GM23338 (cell line): ENCODE measurements around the gene HELZ. TPM values are rescaled to one million over a fixed set of nuclear protein-coding genes. Genes with fewer than 3 reads are reported as not detected.
"Not testable (repeated sequence)": the region's sequence is repeated elsewhere in the genome, so short reads cannot be mapped to it uniquely, and the experiment has no call there.

Source experiments
- ATAC-seq: fragments of 200-7000 bp; cut with Tn5 transposase; 3 replicates; pipeline ENCODE4 v1.9.1; 2020
- DNase-seq: peaks from one replicate; pipeline ENCODE4 v3.0.0-alpha.2; 2015; ENCODE audit warnings: low spot score
- H2AFZ ChIP-seq: fragments of 200-600 bp; sonication (generic); 2 replicates; pipeline ENCODE4 v1.8.0; 2016; ENCODE audit warnings: antibody characterized with exemption, mild to moderate bottlenecking, moderate library complexity
- H3F3A ChIP-seq: fragments of 200-600 bp; sonication (generic); replicated peaks from 2 replicates; pipeline ENCODE4 v1.8.0; 2017; ENCODE audit warnings: antibody characterized with exemption, mixed run types, low read depth
- H3K27ac ChIP-seq: fragments of 200-600 bp; sonication (generic); 2 replicates; pipeline ENCODE4 v1.6.1; 2016; ENCODE audit warnings: low read depth
- H3K27me3 ChIP-seq: fragments of 200-600 bp; sonication (generic); 2 replicates; pipeline ENCODE4 v1.8.0; 2016; ENCODE audit warnings: mild to moderate bottlenecking, mixed run types, moderate library complexity; ENCODE audit not compliant: insufficient read depth
- H3K36me3 ChIP-seq: fragments of 200-600 bp; sonication (generic); 2 replicates; pipeline ENCODE4 v1.8.0; 2016; ENCODE audit warnings: mild to moderate bottlenecking; ENCODE audit not compliant: insufficient read depth
- H3K4me1 ChIP-seq: fragments of 200-600 bp; sonication (generic); 2 replicates; pipeline ENCODE4 v1.8.0; 2016; ENCODE audit warnings: mild to moderate bottlenecking, moderate library complexity; ENCODE audit not compliant: insufficient read depth
- H3K4me2 ChIP-seq: fragments of 200-600 bp; sonication (generic); 2 replicates; pipeline ENCODE4 v1.7.1; 2017; ENCODE audit warnings: mixed run types
- H3K4me3 ChIP-seq: fragments of 200-600 bp; sonication (generic); 2 replicates; pipeline ENCODE4 v1.6.1; 2016; ENCODE audit warnings: mixed run types
- H3K79me2 ChIP-seq: fragments of 200-600 bp; sonication (generic); replicated peaks from 2 replicates; pipeline ENCODE4 v1.8.0; 2017; ENCODE audit warnings: mild to moderate bottlenecking; ENCODE audit not compliant: insufficient read depth
- H3K9me2 ChIP-seq: fragments of 200-600 bp; sonication (generic); 2 replicates; pipeline ENCODE4 v1.8.0; 2017; ENCODE audit not compliant: insufficient read depth
- H4K20me1 ChIP-seq: fragments of 200-600 bp; sonication (generic); replicated peaks from 2 replicates; pipeline ENCODE4 v1.8.0; 2017; ENCODE audit warnings: mild to moderate bottlenecking; ENCODE audit not compliant: insufficient read depth
- H3K27ac Mint-ChIP-seq: 2 replicates; pipeline ENCODE4 v1.8.0; 2020; ENCODE audit warnings: inconsistent platforms, mild to moderate bottlenecking, moderate library complexity, mixed read lengths
- H3K27me3 Mint-ChIP-seq: 3 replicates; pipeline ENCODE4 v1.8.0; 2022; ENCODE audit warnings: low read depth, mild to moderate bottlenecking, moderate library complexity, mixed read lengths, inconsistent platforms; ENCODE audit not compliant: insufficient read depth, poor library complexity
- H3K36me3 Mint-ChIP-seq: 3 replicates; pipeline ENCODE4 v1.8.0; 2021; ENCODE audit warnings: low read depth, mild to moderate bottlenecking, inconsistent platforms, moderate library complexity, mixed read lengths
- H3K4me1 Mint-ChIP-seq: 3 replicates; pipeline ENCODE4 v1.8.0; 2020; ENCODE audit warnings: mild to moderate bottlenecking, inconsistent platforms, mixed read lengths
- H3K4me3 Mint-ChIP-seq: 3 replicates; pipeline ENCODE4 v1.8.0; 2021; ENCODE audit warnings: moderate library complexity, mild to moderate bottlenecking, inconsistent platforms, mixed read lengths
- H3K9me3 Mint-ChIP-seq: 3 replicates; pipeline ENCODE4 v1.8.0; 2020; ENCODE audit warnings: moderate library complexity, mild to moderate bottlenecking, inconsistent platforms, mixed read lengths
- ETS1 ChIP-seq: IDR thresholded peaks from 2 replicates; pipeline ENCODE4 v1.6.1; 2016; ENCODE audit warnings: antibody characterized with exemption
- REST ChIP-seq: IDR thresholded peaks from one replicate; pipeline ENCODE4 v1.6.1; 2018; ENCODE audit warnings: antibody characterized with exemption; ENCODE audit not compliant: unreplicated experiment
- ZNF462 ChIP-seq: fragments of 250-450 bp; sonication (Bioruptor Pico); IDR thresholded peaks from 2 replicates; pipeline ENCODE4 v1.5.0; 2020; ENCODE audit warnings: mild to moderate bottlenecking, moderate library complexity
- polyA plus RNA-seq: library from polyadenylated mRNA; unstranded; fragments of >200 nt; fragmentation: Nextera tagmentation; extraction: Ambion mirVana; gene quantifications from 2 replicates; pipeline ENCODE4 v1.2.1, GENCODE V29; 2016
- total RNA-seq: library from RNA; depleted of rRNA; stranded (reverse); fragments of >200 nt; shearing (Covaris generic); gene quantifications from 2 replicates; pipeline ENCODE4 v1.2.3, GENCODE V29; 2014

The HELZ gene
- total and polyA plus RNA-seq, 2 experiments from 2014 or later = 38.9 to 62.0 TPM

- H3K27ac Mint-ChIP-seq = no peak overlapping the region
These were observed 118.0 kb downstream of the HELZ start for GRCh38 chr17:67126983-67127382.

GRCh38 chr17:67126543-67126942 lies 118.5 kb downstream of the HELZ start:
- not testable (repeated sequence) for H3K36me3 ChIP-seq, H3K27me3 ChIP-seq, H2AFZ ChIP-seq, ATAC-seq, H3K9me3 Mint-ChIP-seq, H3K36me3 Mint-ChIP-seq, DNase-seq, H3K4me3 ChIP-seq, H4K20me1 ChIP-seq, H3K4me1 ChIP-seq, H3K4me3 Mint-ChIP-seq, H3K4me2 ChIP-seq, H3K9me2 ChIP-seq, H3K27me3 Mint-ChIP-seq, H3K4me1 Mint-ChIP-seq, H3K27ac Mint-ChIP-seq, H3F3A ChIP-seq, H3K27ac ChIP-seq, H3K79me2 ChIP-seq

More at GRCh38 chr17:67126983-67127382, 118.0 kb downstream of the HELZ start:
- Mint-ChIP-seq H3K9me3 (no peaks in the 10 kb centered on the region), H3K4me3 (no peak overlapping the region), H3K36me3 (peaks cover 7% of the 10 kb centered on the region; the same call in 2 of the 3 replicates), H3K27me3 (no peaks in the 10 kb centered on the region), H3K4me1 (no peaks in the 10 kb centered on the region)
- Histone ChIP-seq H2AFZ (no peak overlapping the region), H3K27ac (no peak overlapping the region), H4K20me1 (no peaks in the 10 kb centered on the region), H3K36me3 (no peaks in the 10 kb centered on the region; the same call in 1 of the 2 replicates), H3K79me2 (no peaks in the 10 kb centered on the region), H3K9me2 (no peaks in the 10 kb centered on the region), H3F3A (no peaks in the 10 kb centered on the region), H3K4me1 (no peaks in the 10 kb centered on the region), H3K4me2 (no peak overlapping the region), H3K4me3 (no peak overlapping the region), H3K27me3 (no peaks in the 10 kb centered on the region)
- no peak for ATAC-seq
- no peak for DNase-seq
- no peak for TF ChIP-seq ETS1
- TF ChIP-seq REST = no peak

- H3K27ac ChIP-seq = peak overlapping the region; percentile 23; the same call in 1 of the 2 replicates
- no peak for ATAC-seq
- H3K79me2 ChIP-seq = no peaks in the 10 kb centered on the region
- H3K36me3 ChIP-seq = no peaks in the 10 kb centered on the region; the same call in 1 of the 2 replicates
- H3K4me1 Mint-ChIP-seq = no peaks in the 10 kb centered on the region
- peaks cover 7% of the 10 kb centered on the region; the same call in 2 of the 3 replicates for H3K36me3 Mint-ChIP-seq
- H3K4me1 ChIP-seq = no peaks in the 10 kb centered on the region
- no peaks in the 10 kb centered on the region for H4K20me1 ChIP-seq
- H3K27me3 Mint-ChIP-seq = no peaks in the 10 kb centered on the region
- no peak overlapping the region for H3K4me3 Mint-ChIP-seq
- no peaks in the 10 kb centered on the region for H3K27me3 ChIP-seq
- no peak overlapping the region for H3K4me2 ChIP-seq
- H3K27ac Mint-ChIP-seq = peak overlapping the region; percentile 64; the same call in 1 of the 2 replicates
- no peaks in the 10 kb centered on the region for H3K9me2 ChIP-seq
- H2AFZ ChIP-seq = no peak overlapping the region
- H3F3A ChIP-seq = no peaks in the 10 kb centered on the region
- H3K9me3 Mint-ChIP-seq = no peaks in the 10 kb centered on the region
- H3K4me3 ChIP-seq = no peak overlapping the region
- DNase-seq = no peak
- TF ChIP-seq ZNF462 (CRISPR knock-in tag) = no peak
These were observed 119.1 kb downstream of the HELZ start for GRCh38 chr17:67125924-67126323.
